Activated T-helper 9 cell treated with anti-CD3 and anti-CD28 coated beads, Interleukin-2, amount 50 U/mL, for 16 hours (primary cell): ENCODE results near the gene ABCB6.

Experiments used
- DNase-seq: peaks from one replicate; pipeline ENCODE4 v3.0.0-alpha.2; 2020; ENCODE audit warnings: low read depth

Gene ABCB6

DNA sequence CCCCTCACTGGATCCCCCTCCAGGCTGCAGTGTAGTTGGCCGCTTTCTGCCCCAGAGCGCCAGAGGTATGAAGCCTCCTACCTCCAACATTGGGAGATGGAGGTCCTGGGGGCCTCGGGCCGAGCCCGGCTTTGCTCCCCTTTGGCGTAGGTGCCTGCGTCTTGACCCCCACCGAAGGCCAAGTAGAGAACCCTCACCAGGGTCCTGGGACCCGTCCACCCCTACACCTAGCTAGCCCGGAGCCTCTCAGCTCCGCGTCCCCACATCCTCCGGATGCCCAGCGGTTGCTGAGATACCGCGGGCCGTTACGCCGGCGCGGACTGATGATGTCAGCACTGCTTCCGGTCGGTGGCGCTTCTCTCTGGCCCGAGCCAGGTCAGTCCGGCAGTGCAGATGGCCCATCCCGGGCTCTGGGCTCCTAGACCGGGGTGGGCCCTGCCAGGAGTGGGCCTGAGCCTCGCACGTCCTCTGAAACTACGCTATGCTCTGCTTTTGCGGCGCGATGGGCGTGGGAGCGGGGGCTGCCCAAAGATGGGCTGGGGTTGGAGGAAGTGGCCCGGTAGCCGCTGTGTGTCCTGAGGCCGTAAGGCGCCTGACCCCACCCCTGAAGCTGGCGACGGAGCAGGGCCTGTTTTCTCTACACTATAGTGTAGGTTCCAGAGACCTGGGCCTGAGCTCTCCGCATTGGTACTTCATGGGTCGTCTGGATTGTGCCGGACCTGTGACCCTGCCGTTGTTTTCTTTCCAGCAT lies 26.6 kb upstream of the ABCB6 start, which contains the start of the genes GLB1L and STK16:
TSS of gene GLB1L (minus strand) at position 297 of the 751 bp plus-strand sequence. CDS start 1,871 bp downstream, outside the sequence.
TSS of gene STK16 (plus strand) at position 332 of the 751 bp plus-strand sequence. CDS start 521 bp downstream, outside the sequence.
- peak; percentile 83 for DNase-seq

DNA sequence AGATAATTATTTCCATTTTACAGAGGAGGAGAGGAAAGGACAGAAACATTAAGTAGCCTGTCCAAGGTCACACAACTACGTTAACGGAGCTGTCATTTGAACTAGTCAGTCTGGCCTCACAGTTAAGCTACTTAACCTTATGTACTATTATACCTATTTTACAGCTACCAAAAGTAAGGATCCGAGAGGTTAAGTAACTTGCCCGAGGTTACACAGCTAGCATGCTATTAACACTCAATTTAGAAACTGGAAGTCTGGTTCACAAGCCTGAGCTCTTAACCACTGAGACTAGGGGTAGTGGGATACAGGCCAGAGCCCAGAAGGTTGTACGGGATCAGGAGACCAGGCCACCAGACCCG lies 26.0 kb upstream of the ABCB6 start:
- no peak for DNase-seq

DNA sequence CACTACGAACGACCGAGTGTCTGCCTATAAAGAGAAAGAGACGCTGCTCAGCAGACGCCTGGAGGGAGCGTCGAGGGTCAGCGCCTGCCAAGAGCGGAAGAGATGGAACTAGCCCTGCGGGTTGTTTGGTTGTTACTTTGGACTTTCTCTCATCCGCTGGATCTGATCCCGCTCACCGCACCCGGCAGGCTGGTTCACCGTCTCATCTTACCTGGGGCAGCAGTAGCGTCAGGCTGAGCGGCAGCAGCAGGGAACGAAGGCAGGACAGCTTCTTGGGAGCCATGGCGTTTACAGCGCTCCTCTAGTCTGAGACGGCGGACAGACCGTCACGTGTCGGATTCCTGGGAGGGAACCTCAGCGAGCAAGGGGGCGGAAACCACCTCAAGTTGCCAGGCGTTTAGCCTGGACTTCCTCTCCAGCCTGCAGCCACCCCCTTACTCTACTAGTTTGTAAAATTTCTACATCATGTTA lies 24.6 kb upstream of the ABCB6 start:
- DNase-seq = no peak

DNA sequence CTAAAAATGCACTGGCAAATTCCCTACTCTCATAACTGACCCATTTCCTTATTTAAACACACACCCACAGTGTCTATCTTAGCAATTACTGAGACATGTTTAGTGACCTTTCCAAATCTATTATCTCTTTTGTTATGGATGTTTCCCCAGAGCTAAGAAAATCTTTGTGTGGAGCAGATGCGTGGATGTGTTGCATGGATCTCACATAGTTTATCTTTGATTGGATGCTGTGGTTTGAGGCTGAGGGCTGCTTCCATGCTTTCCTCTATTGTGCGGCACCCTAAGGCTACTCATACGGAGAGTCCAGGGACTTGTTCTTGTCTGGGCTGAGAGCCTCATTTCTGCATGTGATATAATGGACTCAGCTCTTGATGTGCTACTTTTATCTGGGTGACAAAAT lies 15.6 kb upstream of the ABCB6 start:
- no peak for DNase-seq

DNA sequence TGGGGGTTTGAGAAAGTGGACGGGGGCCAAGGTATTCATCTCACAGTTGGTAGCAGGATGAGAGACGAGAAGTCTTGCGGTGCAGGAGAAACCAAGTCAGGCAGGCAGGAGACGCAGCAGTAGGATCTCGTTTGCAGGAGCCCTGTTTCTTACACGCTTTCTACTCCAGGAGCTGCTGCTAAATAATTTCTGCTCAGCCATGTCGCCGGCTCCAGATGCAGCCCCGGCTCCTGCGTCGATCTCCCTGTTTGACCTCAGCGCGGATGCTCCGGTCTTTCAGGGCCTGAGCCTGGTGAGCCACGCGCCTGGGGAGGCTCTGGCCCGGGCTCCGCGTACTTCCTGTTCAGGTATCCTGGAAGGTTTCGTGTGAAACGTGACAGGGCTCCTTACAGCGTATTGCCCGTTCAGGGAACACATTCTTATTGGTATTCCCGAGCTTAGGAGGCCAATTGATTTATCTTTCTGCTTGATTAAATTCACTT lies 11.3 kb upstream of the ABCB6 start:
- peak; percentile 24 for DNase-seq

DNA sequence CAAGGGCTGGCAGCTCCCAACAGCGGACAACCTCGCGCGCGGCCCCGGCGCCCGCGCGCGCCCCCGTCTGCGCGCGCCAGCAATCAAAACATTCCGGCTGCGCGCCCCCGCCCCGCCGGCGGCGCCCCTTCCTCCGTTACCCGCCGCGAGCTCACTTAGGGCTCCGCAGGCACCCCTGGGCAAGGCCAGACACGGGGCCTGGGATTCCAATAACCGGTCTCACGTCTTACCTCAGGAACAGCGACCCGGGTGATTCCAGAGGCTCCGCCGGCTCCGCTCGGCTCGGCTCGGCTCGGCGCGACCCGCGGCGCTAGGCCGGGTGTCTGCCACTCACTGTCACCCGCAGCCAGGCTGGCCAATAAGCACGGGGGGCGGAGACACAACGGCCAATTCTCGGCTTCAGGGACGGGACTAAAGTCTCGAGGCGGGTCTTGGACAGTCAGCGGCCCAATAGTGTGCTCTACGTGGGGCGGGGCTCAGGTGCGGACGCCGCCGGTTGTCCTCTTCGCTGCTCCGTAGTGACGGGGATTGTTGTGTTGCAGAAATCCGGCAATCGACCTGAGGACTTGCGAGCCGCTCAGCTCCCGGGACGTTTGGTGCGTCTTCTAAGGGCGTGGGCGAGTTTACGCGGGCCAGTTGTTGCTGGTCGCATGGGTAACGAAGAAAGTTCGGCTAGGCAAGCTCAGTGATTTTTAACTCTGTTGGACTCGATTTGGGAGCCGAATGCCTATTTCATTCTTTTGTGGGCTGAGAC lies 10.7 kb upstream of the ABCB6 start, which contains the start of the genes ANKZF1 and ATG9A:
TSS of gene ANKZF1 (plus strand) at position 502 of the 754 bp plus-strand sequence. CDS start 452 bp downstream, outside the sequence.
TSS of gene ATG9A (minus strand) at position 332 of the 754 bp plus-strand sequence. CDS start 1,612 bp downstream, outside the sequence.
- peak; percentile 98 for DNase-seq

DNA sequence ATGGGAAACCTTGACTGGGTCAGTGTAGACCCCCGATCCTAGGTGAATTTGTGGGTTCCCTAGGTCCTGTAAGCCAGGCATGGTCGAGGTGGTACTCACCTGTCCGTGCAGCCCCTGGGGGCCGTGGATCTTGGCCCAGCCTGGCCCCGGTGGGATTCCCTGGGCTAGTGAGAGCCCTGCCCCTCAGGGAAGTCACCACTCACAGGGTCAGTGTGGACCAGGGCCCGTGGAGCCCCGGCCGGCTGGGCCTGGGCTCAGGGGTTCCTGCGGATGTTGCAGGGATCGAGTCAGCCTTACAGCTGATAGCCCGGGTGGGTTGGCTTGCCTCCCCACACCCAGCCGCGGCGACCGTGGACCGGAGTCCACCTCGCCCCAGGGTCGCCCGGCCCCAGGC lies 10.2 kb upstream of the ABCB6 start:
- no peak for DNase-seq

DNA sequence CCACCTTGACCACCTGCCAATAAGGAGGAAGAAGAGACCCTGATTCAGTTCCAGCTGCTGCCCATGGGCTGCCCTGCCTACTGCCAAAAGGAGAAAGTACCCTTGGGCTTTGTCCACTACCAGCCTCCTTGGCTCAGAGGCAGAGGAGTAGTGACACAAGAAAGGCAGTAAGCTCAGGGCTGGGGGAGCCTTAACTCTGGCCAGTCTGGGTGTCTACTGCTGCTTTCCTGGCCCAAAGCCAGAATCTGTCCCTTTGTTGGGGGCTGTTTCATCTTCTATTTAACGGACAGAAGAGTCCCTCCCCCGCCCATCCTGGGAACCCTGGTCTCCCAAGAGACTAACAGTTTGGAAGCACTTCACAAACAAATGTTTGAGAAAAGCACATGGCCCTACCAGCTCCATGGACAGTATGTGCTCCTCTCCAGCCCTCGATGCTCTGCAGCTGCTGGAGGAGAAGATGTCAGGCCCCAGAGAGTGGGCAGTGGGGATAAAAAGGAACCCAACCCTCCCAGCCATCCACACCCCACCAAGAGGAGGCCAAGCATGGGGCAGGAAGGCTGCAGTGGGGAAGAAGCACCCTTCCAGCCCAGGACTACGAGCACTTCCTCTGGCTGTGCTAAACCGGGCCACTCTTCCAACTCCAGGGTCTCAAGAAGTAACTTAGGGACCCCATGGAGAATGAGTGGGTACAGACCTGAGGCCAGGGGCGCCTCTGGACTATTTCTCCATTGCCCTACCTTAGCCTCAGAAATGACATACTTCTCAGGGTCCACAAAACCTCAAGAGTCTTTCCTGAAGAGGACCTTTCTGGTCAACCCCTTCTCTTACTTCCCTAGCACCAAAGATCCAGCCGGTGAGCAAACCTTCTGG lies 9.5 kb upstream of the ABCB6 start:
- no peak for DNase-seq

DNA sequence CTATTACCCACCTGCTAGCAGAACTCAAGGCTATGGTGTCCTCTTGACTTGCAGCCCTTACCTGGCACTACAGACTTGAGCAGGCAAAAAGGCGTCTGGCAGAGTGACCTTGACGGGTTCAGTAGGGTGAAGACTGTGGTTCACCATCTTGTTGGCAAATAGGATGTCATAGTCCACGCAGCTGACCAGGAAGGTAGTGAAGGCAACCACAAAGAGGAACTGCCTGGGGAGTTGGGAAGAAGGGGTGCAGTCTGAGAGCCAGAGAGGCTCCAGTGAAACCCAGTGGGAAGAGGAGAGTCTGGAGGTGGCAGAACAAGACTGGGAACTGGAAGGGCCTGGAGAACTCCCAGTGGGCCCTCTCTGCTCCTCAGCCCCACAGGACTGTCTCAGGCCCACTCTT lies 6.6 kb upstream of the ABCB6 start:
- DNase-seq = no peak

DNA sequence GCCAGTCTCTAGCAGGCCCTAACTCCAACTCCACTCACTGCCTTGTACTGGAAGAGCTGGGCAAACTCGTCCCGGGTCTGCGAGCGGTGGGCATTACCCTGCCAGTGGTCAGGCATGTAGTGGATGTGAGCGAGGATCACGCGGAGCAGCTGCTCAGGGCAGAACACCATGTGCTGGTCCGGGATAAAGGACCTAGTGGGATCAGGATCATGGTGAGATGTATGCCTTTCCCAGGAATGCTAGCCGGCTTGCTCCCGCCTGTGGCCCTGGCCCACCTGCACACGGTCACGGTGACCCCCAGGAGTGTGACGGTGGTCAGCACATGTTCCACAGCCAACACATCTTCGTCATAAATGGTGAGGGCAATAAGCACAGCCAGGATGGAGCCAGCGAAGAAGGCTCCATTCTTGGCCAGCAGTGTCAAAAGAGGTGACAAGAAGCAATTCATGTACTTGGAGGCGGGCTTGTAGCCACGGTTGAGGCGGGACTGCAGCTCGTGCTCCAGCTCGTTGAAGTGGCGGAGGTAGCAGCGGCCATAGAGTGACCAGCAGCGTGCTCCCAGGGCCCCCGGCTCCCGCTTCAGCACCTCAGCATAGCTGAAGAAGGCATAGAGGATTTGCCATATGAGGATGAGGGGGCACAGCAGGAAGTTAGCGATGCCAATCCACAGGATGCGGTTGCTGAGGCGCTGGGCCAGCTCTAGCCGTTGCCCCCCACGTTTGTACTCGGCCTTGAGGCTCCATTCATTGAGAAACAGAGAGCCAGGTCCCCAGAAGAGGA lies 5.3 kb upstream of the ABCB6 start:
- no peak for DNase-seq

DNA sequence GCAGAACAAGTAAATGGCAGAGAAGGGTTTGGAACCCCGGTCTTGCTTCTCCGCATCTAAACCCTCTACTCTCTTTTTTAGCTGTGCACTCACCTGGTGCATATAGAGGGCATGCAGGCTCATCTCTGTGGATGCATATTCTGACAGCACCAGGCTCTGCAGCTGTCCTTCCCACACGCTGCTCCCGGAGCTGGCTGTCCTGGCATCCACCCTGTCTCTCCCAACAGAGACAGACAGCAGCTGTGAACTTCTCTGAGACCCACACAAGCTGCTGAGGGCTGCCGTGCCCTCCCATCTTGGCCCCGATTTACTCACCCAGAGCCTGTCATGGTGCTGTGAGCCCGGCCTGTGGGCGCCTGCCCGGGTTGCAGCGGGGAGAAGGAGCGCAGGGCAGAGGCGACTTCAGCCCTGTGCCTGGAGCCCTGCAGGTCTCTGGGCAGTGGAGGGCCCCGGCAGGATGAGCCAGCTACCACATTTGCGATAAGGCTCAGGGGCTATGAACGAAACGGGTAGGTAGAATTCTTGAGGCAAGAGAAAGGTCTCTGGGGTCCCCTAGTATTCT lies 3.3 kb upstream of the ABCB6 start:
- DNase-seq = no peak

DNA sequence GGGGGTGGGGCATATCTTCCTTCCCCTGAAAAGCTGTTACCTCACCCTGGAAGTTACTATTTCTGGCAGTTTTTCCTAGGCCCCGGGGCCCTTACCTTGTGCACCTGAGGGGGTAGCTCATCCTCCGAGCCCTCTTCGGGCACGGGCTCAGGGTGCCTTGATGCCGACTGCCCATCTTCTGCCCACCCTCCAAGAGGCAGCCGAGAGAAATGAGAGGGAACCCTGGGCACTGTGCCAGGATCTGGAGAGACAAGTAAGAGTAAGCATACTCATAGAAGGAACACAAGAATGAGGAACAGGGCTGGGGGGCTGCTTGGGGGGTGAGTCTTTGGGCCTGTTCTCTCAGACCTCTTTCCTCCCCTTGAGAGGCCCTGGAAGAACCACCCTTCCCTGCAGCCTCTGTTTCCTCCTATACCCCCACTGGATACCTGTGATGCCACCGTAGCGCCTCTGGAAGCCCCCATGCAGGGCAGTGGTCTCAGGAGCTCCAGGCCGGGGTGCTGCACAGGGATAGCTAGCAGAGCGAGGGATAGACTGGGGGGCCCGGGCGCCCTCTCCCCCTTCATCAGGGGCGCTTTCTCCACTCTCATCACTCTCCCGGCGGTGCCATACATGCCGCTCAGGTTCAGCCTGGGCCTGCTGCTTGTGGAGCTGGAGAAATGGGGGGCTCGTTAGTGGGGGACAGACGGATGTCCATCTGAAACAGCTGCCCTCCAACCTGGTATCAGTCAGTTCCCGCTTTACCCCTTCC lies 2.1 kb upstream of the ABCB6 start:
- no peak for DNase-seq

DNA sequence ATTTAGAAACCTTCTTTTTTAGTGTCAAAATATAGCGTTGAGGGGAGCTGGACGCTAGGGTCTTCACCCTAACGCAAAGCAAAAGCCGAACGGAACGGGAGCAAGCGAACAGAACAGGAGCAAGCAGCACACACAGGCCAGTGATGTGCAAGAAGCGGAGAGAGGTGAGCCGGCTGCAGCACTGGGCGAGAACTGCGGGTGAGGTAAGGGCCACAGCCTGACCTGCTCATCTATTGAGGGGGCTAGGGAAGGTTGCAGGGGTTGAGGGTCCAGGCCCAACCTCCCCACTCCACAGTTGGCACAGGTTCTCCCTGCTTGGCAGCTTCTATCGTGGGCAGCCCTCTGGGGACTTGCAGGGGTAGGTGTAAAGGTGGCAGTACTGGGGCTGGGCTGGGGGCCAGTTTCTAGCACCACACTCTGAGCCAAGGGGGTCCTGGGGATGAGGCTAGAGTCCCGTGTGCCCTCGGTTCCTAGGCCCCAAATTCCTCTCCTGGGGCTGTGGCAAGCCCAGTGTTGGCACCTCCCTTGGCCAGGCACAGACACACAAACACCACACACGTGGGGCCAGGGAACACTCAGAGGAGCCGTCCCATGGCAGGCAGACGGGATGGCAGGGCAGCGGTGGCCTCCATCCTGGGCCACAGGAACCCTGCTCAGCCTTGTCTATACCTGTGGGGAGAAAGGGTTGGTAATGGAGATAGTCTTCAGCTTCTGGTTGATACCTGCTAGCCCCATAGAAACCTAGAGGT lies 1.2 kb upstream of the ABCB6 start:
- no peak for DNase-seq

DNA sequence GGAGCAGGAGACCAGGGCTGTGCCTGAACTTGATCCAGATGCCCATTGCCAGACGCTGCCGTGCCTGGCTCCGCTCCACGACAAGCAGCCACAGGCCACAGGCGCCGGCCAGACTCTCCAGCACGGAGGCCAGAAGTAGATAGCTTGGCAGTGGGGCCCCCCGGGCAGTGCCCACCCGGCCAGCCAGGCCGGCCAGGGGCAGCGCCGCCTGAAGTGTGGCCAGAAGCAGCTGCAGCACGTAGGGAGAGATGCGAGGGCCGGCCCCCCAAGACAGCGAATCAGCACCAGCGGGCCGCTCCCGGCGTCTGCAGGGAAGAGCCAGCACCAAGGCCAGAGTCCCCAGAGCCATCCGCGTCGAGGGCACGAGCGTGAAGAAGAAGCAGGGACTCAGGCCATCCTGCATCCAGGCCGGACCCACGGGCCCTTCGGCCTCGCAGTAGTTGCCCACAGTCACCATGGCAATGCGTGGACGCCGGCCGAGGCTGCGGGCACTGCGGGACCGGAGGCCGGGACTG lies 484 bp downstream of the ABCB6 start:
- no peak for DNase-seq

DNA sequence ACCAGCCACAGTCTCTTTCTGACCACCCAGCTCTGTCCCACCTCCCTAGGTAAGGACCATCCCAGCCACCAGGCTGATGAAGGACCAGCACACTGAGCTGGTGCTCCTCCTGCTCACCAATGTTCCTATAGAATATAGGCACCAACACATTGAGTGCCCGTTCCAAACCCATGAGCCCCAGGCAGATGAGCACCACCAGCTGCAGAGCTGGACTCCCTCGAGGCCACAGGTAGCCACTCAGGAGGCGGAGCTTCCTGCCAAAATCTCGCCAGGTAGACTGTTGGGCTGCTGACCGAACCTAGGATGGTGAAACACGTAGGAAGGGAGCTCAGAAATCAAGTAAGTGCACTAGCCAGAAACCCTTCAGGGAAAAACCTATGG lies 2.2 kb downstream of the ABCB6 start:
- DNase-seq = no peak

DNA sequence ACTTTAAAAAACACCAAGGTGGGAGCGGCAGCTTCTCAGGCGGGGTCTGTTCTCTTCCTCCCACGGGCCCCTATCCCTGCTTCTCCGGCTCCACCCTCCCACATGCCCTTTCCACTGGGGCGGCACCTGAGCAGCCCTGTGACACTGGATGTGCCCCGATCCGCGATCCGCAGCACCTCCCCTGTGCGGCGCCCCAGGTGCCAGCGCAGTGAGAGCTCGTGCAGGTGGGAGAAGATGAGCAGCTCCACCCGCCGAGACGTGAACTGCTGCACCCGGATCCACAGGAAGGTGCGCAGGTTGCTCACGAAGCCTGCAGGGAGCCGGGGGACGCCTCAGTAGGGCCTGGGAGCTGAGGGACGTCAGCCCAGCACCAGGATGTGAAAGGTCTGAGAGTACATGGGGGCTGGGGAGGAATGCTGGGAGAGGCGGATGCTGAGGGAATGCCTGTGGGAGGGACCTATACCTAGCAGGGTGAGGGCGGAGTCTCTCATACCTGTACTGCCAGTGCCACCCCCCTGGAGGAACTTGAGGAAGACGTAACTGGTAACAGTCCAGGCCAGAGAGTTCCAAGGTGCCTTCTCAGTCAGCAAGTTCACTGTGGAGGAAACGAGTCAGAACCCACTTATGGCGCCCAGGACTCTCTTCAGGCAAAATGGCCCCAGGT lies 2.8 kb downstream of the ABCB6 start:
- no peak for DNase-seq

DNA sequence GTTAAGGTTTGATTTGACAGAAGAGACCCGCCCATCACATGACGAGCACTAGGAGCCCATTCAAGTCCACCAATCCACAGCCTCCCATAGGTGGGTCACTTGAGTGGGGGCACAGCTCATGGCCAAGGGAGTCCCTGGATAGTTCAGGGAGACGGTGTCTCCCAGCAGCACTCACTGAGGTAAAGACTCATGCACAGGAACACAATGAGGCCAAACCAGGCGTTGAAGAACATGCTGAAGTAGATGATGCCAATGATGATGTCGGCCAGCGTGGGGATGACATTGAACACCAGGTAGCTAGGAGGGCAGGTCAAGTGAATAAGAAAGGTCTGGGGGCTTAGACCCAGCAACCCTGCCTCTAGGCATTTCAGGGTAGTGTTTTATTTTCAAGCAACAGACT lies 4.0 kb downstream of the ABCB6 start:
- DNase-seq = no peak

DNA sequence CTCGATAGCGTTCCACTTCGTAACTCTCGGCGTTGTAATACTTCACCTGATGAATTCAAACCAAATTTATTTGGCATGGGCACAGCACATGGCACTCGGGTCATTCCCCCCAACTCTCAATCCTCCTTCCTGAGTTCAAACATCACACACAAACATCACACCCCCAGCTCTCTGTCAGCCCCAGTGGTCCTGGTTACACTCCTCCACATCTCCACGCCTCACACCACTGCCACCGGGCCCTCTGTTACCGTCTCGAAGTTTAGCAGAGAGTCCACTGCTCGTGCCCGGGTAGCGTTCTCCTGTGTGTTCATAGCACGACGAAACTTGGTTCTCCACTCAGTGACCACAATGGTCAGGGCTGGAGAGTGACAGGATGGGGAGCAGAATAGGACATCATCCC lies 4.6 kb downstream of the ABCB6 start:
- DNase-seq = no peak
